ENCODE data around the gene IDH3G. TPM values are rescaled to one million over a fixed set of nuclear protein-coding genes. Genes with fewer than 3 reads are reported as not detected.

IDH3G gene
- total RNA-seq, 6 donors from 2014 or later: 43.5 to 98.5 (median 57.4) TPM

DNA sequence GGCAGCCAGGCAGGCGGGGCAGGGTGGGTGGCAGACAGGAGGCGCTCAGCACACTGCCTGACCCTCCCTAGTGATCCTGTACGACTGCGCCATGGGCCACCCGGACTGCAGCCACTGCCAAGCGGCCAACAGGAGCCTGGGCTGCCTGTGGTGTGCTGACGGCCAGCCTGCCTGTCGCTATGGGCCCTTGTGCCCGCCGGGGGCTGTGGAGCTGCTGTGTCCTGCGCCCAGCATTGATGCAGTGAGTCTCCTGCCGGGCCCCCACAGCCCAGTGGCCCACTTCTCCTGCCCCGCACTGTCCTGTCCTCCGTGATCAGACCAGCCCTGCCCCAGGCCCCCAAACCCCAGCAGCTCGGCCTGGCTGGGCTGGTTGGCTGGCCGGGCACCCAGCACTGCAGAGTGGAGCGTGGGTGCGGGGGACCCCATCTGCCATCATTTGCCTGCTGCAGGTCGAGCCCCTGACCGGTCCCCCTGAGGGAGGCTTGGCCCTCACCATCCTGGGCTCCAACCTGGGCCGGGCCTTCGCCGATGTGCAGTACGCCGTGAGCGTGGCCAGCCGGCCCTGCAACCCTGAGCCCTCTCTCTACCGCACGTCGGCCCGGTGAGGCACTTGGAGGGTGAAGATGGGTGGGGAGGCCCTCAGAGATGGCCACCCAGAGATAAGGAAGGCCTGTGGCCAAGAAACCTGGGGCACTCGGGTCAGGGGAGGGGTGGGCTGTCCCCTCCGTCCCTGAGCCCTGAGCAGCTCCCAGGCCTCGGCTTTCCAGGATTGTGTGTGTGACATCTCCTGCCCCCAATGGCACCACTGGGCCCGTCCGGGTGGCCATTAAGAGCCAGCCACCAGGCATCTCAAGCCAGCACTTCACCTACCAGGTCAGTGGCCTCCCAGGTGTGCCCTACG, 22.5 kb downstream of the IDH3G start:
- no peak for ATAC-seq (ENCODE audit: low FRiP score in 2 of 2)
- DNase-seq: peak in 1 of 2 donors; percentile 49
- no peaks in the 10 kb centered on the region for H3K36me3 ChIP-seq
- H3K27ac ChIP-seq: no peak overlapping the region
- no peaks in the 10 kb centered on the region for H3K9me3 ChIP-seq
- no peaks in the 10 kb centered on the region for H3K27me3 ChIP-seq
- 86 to 100% methylated on average over 1 to 31 of the region's 37 CpGs for WGBS, 2 donors
- peaks cover 0 to 5% (median 1%) of the 10 kb centered on the region in 4 donors for H3K4me1 ChIP-seq
- H3K4me3 ChIP-seq: no peak overlapping the region
- TF ChIP-seq, protein P1, sequence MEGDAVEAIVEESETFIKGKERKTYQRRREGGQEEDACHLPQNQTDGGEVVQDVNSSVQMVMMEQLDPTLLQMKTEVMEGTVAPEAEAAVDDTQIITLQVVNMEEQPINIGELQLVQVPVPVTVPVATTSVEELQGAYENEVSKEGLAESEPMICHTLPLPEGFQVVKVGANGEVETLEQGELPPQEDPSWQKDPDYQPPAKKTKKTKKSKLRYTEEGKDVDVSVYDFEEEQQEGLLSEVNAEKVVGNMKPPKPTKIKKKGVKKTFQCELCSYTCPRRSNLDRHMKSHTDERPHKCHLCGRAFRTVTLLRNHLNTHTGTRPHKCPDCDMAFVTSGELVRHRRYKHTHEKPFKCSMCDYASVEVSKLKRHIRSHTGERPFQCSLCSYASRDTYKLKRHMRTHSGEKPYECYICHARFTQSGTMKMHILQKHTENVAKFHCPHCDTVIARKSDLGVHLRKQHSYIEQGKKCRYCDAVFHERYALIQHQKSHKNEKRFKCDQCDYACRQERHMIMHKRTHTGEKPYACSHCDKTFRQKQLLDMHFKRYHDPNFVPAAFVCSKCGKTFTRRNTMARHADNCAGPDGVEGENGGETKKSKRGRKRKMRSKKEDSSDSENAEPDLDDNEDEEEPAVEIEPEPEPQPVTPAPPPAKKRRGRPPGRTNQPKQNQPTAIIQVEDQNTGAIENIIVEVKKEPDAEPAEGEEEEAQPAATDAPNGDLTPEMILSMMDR (IDR thresholded peaks at IDR 0.05): no peak
- TF ChIP-seq POLR2A (IDR thresholded peaks at IDR 0.05): no peak
- no peak for TF ChIP-seq POLR2AphosphoS5 (IDR thresholded peaks at IDR 0.05)
- no peak for TF ChIP-seq EP300 (IDR thresholded peaks at IDR 0.05)

DNA sequence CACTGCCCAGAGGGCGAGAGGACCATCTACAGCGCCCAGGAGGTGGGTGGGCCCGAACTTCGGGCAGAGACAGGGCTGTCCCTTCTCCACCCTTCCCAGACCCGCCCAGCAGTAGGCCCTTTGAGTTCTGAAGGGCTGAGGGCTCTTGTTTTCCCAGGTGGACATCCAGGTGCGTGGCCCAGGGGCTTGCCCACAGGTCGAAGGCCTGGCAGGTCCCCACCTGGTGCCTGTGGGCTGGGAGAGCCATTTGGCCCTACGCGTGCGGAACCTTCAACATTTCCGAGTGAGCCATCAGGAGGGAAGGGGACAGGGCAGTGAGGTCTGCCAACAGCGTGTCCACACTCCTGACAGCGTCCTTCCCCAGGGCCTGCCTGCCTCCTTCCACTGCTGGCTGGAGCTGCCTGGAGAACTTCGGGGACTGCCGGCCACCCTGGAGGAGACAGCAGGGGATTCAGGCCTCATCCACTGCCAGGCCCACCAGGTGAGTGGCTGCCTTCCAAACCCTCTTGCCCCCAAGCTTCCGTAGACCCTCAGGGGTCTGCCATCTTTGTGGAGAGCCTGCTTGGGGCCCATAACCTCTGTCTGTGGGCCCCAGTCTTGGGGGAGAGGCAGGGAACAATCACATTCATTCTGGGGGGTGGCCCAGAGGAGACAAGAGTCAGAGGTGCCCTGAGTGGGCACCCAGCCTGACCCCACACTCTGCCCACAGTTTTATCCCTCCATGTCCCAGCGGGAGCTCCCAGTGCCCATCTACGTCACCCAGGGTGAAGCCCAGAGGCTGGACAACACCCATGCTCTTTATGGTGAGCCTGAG, 23.4 kb downstream of the IDH3G start:
- no peaks in the 10 kb centered on the region for H3K36me3 ChIP-seq

DNA sequence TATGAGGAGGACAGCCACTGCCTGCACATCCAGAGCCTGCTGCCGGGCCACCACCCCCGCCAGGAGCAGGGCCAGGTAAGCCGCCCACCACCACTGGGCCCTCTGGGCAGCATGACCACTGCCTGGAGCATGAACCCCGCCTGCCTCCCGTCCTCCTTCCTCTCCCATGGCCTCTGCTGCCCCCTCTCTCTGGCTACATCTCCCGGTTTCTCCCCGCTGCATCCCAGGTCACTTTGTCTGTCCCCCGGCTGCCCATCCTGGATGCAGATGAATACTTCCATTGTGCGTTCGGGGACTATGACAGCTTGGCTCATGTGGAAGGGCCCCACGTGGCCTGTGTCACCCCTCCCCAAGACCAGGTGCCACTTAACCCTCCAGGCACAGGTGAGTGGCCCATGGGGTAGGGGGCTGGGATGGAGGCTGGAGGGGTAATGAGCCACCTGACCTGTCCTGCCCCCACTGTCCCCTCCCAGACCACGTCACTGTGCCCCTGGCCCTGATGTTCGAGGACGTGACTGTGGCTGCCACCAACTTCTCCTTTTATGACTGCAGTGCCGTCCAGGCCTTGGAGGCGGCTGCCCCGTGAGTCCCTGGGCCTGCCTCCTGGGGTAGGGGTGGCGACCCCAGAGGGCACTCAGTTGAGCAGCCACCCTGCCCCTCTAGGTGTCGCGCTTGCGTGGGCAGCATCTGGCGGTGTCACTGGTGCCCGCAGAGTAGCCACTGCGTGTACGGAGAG, 24.1 kb downstream of the IDH3G start:
- no peak for ATAC-seq (ENCODE audit: low FRiP score in 2 of 2)
- Histone ChIP-seq H3K27me3 (no peaks in the 10 kb centered on the region), H3K27ac (no peak overlapping the region), H3K4me1 (peaks cover 0 to 6% (median 2%) of the 10 kb centered on the region in 4 donors), H3K36me3 (no peaks in the 10 kb centered on the region), H3K9me3 (no peaks in the 10 kb centered on the region), H3K4me3 (no peak overlapping the region)
- WGBS, 2 donors: 86 to 97% methylated on average over 6 to 25 of the region's 25 CpGs
- DNase-seq: peak in 1 of 2 donors; percentile 56
- no peak for TF ChIP-seq EP300 (IDR thresholded peaks at IDR 0.05)
- TF ChIP-seq POLR2A (IDR thresholded peaks at IDR 0.05): no peak
- TF ChIP-seq POLR2AphosphoS5 (IDR thresholded peaks at IDR 0.05): no peak
- TF ChIP-seq, protein P1 (IDR thresholded peaks at IDR 0.05): no peak

More for the DNA sequence above, 23.4 kb downstream of the IDH3G start:
- WGBS, 2 donors: 90 to 91% methylated on average over 4 to 18 of the region's 18 CpGs
- ATAC-seq (ENCODE audit: low FRiP score in 2 of 2) (no peak), DNase-seq (no peak)
- H3K4me1 ChIP-seq: peaks cover 0 to 5% (median 2%) of the 10 kb centered on the region in 4 donors
- no peaks in the 10 kb centered on the region for H3K27me3 ChIP-seq
- no peaks in the 10 kb centered on the region for H3K9me3 ChIP-seq
- no peak for TF ChIP-seq EP300 (IDR thresholded peaks at IDR 0.05)
- no peak for TF ChIP-seq POLR2AphosphoS5 (IDR thresholded peaks at IDR 0.05)
- TF ChIP-seq, protein P1 (IDR thresholded peaks at IDR 0.05): no peak
- no peak for TF ChIP-seq POLR2A (IDR thresholded peaks at IDR 0.05)
- H3K27ac ChIP-seq: no peak overlapping the region
- no peak overlapping the region for H3K4me3 ChIP-seq

DNA sequence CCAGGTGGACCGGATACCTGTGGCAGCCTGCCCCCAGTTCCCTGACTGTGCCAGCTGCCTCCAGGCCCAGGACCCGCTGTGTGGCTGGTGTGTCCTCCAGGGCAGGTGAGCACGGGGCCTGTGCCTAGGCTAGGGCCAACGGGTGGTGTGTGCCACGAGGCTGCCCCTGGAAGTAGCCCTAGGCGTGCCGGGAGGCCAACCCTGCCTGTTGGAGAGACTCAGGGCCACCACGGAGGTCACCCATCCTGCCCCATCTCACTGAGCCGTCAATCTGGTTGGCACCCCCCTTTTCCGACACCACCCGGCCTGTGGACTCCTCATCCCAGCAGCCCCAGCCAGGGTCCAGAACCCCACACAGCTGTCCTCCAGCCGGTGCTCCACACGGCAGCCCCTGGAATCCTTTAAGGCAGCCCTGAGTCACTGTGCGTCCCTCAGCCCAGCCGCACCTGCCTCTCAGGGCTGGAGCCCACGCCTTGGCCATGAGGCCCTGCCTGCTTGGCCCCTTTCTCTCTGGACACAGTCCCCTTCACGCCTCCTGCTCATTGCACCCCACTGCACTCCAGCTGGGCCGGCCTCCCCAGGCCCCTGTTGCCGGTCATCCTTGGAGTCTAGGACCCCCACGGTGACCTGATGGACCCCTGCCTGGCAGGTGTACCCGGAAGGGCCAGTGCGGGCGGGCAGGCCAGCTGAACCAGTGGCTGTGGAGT, 24.9 kb downstream of the IDH3G start:
- Histone ChIP-seq H3K4me3 (no peak overlapping the region), H3K27ac (no peak overlapping the region), H3K4me1 (peaks cover 0 to 13% (median 3%) of the 10 kb centered on the region in 4 donors), H3K27me3 (no peaks in the 10 kb centered on the region), H3K9me3 (no peaks in the 10 kb centered on the region), H3K36me3 (no peaks in the 10 kb centered on the region)
- no peak for TF ChIP-seq POLR2A (IDR thresholded peaks at IDR 0.05)
- TF ChIP-seq, protein P1 (IDR thresholded peaks at IDR 0.05): no peak
- TF ChIP-seq POLR2AphosphoS5 (IDR thresholded peaks at IDR 0.05): no peak
- TF ChIP-seq EP300 (IDR thresholded peaks at IDR 0.05): no peak
- peak in 1 of 2 donors; percentile 49 for DNase-seq
- WGBS, 2 donors: 80 to 87% methylated on average over 1 to 14 of the region's 23 CpGs
- ATAC-seq (ENCODE audit: low FRiP score in 2 of 2): no peak

Measured in upper lobe of left lung (tissue), 6 donors.